ENCODE results near the gene MINK1. TPM values are rescaled to one million over a fixed set of nuclear protein-coding genes. Genes with fewer than 3 reads are reported as not detected.

MINK1 gene
- total RNA-seq, 1 experiment from 2014 or later: 68.8 TPM

DNA sequence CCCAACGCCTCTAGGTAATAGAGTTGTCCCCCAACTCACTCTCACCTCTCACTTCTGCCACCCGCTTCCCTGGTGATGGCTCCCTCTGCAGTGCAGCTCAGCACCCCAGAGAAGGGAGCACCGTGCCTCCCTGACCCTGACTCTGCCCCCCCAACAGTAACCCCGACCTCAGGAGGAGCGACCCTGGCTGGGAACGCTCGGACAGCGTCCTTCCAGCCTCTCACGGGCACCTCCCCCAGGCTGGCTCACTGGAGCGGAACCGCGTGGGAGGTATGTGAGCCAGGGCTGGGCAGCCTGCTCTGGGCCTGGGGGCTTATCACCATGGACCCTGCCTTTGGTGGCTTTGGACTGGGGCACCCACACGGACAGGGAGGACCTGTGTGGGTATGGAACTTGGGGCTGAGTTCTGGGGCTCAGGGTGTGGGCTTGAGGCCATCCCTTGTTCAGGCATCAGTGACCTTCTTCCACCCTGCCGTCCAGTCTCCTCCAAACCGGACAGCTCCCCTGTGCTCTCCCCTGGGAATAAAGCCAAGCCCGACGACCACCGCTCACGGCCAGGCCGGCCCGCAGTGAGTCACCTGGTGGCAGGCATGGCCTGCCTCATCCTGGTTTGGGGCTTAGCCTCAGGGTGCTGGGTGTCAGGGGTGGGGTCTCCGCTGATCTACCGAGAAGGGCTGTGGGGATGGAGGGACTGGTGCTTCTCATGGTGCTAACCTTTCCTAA is 59.5 kb downstream of the MINK1 start:
- Mint-ChIP-seq H3K36me3 (ENCODE audit: insufficient read depth in 1 of 3, low read depth in 3 of 3) (peaks cover 8 to 61% (median 53%) of the 10 kb centered on the region in 3 experiments; a peak in 6 of 7 replicates), H3K27ac (no peak overlapping the region), H3K9me3 (no peaks in the 10 kb centered on the region), H3K4me3 (no peak overlapping the region), H3K27me3 (ENCODE audit: low read depth) (no peaks in the 10 kb centered on the region), H3K4me1 (peaks cover 0 to 14% of the 10 kb centered on the region in 2 experiments; a peak in 2 of 4 replicates)
- H4K20me1 ChIP-seq (ENCODE audit: control insufficient read depth, insufficient read depth, insufficient read length): no peaks in the 10 kb centered on the region
- no peak overlapping the region; the same call in 1 of the 2 replicates for H3K14ac ChIP-seq (ENCODE audit: insufficient read depth, low read length)
- no peak overlapping the region for H4K5ac ChIP-seq (ENCODE audit: insufficient read length, low read depth, low read length)
- H3K27ac ChIP-seq (ENCODE audit: insufficient read length, low read depth, low read length): no peak overlapping the region
- no peaks in the 10 kb centered on the region for H3K79me1 ChIP-seq (ENCODE audit: insufficient read depth, low read depth, low read length, poor library complexity, severe bottlenecking)
- no peak overlapping the region for H2AFZ ChIP-seq (ENCODE audit: low read length)
- TF ChIP-seq, protein P1, sequence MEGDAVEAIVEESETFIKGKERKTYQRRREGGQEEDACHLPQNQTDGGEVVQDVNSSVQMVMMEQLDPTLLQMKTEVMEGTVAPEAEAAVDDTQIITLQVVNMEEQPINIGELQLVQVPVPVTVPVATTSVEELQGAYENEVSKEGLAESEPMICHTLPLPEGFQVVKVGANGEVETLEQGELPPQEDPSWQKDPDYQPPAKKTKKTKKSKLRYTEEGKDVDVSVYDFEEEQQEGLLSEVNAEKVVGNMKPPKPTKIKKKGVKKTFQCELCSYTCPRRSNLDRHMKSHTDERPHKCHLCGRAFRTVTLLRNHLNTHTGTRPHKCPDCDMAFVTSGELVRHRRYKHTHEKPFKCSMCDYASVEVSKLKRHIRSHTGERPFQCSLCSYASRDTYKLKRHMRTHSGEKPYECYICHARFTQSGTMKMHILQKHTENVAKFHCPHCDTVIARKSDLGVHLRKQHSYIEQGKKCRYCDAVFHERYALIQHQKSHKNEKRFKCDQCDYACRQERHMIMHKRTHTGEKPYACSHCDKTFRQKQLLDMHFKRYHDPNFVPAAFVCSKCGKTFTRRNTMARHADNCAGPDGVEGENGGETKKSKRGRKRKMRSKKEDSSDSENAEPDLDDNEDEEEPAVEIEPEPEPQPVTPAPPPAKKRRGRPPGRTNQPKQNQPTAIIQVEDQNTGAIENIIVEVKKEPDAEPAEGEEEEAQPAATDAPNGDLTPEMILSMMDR (conservative IDR thresholded peaks at IDR 0.05): no peak
- H3K23me2 ChIP-seq (ENCODE audit: insufficient read length, low read depth, low read length, poor library complexity, severe bottlenecking): no peaks in the 10 kb centered on the region
- no peak overlapping the region for H3K56ac ChIP-seq (ENCODE audit: insufficient read length, low read depth, low read length)
- no peak overlapping the region for H2BK12ac ChIP-seq (ENCODE audit: insufficient read length, low read depth, low read length)
- H3K27me3 ChIP-seq (ENCODE audit: insufficient read depth, low read length): no peaks in the 10 kb centered on the region
- no peak overlapping the region for H2BK20ac ChIP-seq (ENCODE audit: low read depth, low read length, poor library complexity, severe bottlenecking)
- no peak overlapping the region for H3K18ac ChIP-seq (ENCODE audit: insufficient read length, low read depth, low read length)
- no peak overlapping the region for H2BK120ac ChIP-seq (ENCODE audit: low read depth, low read length, poor library complexity, severe bottlenecking)
- H3T11ph ChIP-seq (ENCODE audit: low read length): no peak overlapping the region
- H4K91ac ChIP-seq (ENCODE audit: insufficient read length, low read depth, low read length): no peak overlapping the region
- H3K23ac ChIP-seq (ENCODE audit: insufficient read length, low read depth, low read length): no peak overlapping the region
- H2BK15ac ChIP-seq (ENCODE audit: low read depth, low read length): no peak overlapping the region
- H3K4me1 ChIP-seq (ENCODE audit: insufficient read depth, low read length): no peaks in the 10 kb centered on the region
- no peak for DNase-seq
- no peak overlapping the region for H4K8ac ChIP-seq (replicated peaks; ENCODE audit: insufficient read length, low read depth, low read length)
- no peak overlapping the region for H3K4me2 ChIP-seq (ENCODE audit: insufficient read depth, insufficient read length, low read length)
- no peak overlapping the region for H3K4ac ChIP-seq (ENCODE audit: low read depth, low read length)
- WGBS (ENCODE audit: extremely low coverage, insufficient read length, low lambda C conversion rate): no CpG with 5 or more reads among the region's 23 CpGs
- H2BK5ac ChIP-seq (ENCODE audit: insufficient read length, low read length): no peak overlapping the region
- no peak overlapping the region for H2AK5ac ChIP-seq (ENCODE audit: insufficient read length, low read length)
- no peak overlapping the region for H3K9ac ChIP-seq (ENCODE audit: extremely low read depth, insufficient read length, low read length)
- no peaks in the 10 kb centered on the region for H3K9me3 ChIP-seq (ENCODE audit: control insufficient read depth, low read depth, low read length)
- H3K79me2 ChIP-seq (ENCODE audit: insufficient read depth, low read length): no peaks in the 10 kb centered on the region
